Caki2 (cell line): Measurements from ENCODE around the gene CCL7. TPM values are rescaled to one million over a fixed set of nuclear protein-coding genes. Genes with fewer than 3 reads are reported as not detected.
"Not testable (repeated sequence)": the region's sequence is repeated elsewhere in the genome, so short reads cannot be mapped to it uniquely, and the experiment has no call there.

Experiments used
- DNase-seq: peaks from one replicate; pipeline ENCODE4 v3.0.0-alpha.2; 2015; ENCODE audit warnings: low read depth
- in situ Hi-C: cut with HindIII; loops from 2 replicates; pipeline ENCODE4 v1.10.0; 2016; ENCODE audit warnings: low sequenced_read_pairs, low pct_unique_long_range_greater_than_20kb, mixed read lengths
- total RNA-seq: library from RNA; depleted of rRNA; stranded (reverse); fragments of >200 nt; shearing (Covaris generic); gene quantifications from 2 replicates; pipeline ENCODE4 v1.2.3, GENCODE V29; 2014; ENCODE audit warnings: low replicate concordance; rRNA removed

Gene CCL7
- total RNA-seq, result not detected in 2 replicates

DNA sequence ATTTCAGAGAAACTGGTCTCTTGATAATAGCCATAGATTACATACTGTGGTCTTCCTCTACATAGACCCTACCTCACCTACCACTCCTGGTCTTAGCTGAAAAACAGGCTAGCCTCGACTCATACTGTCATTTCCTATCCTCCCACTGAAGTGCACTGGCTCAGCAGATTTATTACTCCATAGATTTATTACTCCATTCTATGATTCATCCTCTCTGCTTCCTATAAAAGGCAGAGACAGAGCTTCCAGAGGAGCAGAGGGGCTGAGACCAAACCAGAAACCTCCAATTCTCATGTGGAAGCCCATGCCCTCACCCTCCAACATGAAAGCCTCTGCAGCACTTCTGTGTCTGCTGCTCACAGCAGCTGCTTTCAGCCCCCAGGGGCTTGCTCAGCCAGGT, at the start of gene CCL7:
Gene CCL7, plus strand, starts transcription at position 253 of the 400 bp plus-strand sequence. Its CDS starts 70 bp downstream, at position 323.
- in situ Hi-C loops, result no loop called here
- DNase-seq, result no peak

DNA sequence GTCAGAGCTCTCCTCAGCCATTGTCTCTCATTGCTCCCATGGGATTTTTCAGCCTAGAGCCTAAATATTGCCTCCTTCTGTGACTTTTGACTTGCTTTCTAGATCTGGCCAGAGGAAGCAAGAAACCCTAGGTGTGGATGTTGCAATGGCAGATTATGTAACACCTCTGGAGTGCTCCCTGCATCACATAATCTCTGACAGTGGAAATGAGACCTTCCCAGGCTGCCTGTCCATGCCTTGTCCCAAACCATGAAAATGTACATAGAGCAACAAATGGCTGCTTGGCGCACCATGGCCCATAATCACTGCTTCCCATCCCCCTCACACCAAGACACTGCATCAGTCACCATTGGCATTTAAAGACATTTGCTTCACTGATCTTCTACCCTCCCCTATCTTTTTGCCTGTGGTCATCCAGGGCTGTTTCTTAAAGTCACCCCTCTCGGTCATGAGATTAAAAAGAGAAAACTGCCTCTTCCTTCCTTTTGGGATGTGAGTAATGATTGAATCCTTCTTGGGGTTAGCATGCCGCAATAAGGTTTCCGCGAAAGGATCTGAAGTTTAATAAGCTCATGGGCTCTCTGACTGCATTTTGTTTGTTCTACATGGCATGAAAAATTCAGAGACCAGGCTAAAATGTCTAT, 49.1 kb upstream of the CCL7 start:
- in situ Hi-C loops, result no loop called here
- no peak for DNase-seq

DNA sequence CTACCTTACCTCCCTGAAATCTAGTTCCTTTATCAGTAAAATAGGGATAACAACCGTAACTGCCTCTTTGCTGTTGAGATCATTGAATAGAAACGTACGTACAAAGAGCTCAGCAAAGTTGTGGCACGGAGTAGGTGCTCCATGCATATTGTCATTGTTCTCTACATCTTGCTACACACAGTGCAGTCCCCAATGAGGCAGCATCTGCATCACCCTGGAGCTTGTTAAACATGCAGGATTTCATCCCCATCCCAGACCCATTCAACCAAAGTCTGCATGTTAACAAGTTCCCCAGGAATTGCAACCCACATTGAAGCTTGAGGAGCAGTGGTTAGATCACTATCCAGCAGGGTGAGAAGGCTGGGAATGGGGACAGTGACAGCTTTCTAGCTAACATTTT, 48.6 kb upstream of the CCL7 start:
- in situ Hi-C loops, result no loop called here
- no peak for DNase-seq

DNA sequence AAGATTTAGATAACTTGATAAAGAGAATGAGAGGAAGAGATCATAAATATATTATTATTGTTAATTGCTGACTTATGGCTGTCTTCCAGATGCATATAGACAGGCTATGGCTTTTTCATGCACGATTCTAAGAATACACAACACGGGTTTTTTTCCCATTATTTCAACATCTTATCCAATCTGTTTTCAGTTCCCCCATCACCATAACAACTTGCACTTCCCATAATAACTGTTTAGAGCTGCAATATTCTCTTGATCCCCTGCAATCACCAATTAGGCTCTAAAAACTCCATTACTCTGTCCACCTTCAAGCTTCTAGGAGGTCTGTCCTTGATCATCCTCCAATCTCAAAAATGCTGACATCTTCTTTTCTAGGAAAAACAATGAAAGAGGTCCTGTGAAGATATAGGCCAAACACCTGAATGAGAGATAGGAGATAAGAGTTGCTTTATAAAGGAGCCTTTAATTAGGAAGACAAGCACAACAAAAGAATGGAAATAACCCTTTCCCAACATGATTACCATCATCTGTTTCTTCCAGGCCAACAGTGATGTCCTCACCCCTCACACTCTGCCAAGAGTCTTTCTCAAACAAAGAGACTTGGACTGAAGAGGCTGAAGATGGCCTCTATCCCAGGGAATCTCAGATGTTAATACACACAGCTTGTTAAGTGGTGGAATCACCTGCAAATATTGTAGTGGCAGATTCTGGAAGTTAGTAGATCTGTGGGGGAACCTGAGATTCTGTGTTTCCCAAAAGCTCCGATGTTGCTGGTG, 47.1 kb upstream of the CCL7 start:
- in situ Hi-C loops, result no loop called here
- DNase-seq, result no peak

DNA sequence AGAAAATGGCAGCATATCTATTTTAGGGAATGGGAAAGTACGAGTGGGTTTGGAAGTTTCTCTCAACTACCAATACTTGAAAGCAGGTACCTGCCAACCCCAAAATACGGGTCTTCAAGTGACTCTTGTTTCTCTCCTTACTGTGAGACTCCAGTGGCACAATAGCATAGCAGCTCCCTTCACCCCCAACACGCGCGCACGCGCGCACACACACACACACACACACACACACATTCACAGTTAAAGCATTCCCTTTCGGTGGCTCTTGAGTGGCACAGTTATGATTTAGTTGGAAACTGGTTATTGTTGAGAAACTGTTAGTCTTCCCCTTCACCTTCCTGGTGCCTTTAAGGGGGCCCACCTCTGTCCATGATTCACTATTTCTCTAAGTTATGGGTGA, 45.0 kb upstream of the CCL7 start:
- in situ Hi-C loops, result no loop called here
- DNase-seq, result no peak

DNA sequence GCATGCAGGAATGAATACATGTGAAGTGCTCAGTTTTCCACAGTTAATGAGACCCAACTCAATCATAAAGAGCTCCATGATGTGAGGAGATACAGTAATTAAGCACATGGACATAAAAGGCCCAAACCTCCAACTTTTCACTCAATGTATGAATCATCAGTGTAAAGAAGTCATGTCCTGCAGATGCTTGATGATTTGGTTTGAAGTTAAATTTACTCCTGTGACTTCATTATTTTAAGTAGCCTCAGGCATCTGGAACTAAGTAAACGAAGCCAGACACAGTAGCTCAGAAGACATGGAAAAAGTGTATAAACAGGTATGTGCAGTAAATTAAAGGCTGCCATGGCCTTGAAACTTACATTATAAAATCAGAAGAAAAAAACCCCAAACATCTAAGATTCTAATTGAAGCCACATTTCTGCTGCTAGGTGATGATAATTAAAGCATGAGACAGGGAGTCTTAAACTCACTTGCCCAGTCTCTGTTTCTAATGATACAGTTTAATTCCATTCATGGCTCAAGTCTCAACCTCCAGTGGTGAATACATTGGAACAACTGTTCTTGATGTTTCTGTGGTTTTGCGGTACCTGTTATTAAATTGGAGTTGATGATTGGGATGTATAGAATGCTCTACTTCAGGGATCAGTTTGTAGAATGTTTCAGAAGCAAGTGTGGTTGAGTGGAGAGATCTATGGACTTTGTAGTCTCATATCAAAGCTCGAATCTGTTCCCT, 43.8 kb upstream of the CCL7 start:
- in situ Hi-C loops, result no loop called here
- DNase-seq, result no peak

DNA sequence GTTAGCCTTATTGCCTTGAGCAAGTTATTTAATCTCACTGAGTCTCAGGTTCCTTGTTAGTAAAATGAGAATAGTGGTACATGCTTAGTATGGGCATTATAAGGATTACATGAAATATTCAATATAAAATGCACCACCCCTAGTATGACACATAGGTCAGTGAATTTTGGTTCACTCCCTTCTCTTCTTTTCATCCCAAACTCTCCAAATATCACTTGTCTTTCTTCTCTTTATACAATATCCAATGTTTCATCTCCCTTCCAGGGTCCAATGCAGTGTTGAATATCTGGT, 43.3 kb upstream of the CCL7 start:
- no peak for DNase-seq
- in situ Hi-C loops, result no loop called here

DNA sequence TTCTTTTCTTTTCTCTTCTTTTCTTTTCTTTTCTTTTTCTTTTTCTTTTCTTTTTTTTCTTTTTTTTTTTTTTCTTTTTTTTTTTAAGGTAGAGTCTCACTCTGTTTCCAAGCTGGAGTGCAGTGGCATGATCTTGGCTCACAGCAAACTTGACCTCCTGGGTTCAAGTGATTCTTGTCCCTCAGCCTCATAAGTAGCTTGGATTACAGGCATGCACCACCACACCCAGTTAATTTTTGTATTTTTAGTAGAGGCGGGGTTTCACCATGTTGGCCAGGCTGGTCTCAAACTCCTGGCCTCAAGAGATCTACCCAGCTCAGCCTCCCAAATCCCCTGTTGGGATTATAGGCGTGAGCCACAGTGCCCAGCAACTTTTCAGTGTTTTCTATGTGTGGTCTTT, 42.7 kb upstream of the CCL7 start:
- DNase-seq, in situ Hi-C loops: not testable (repeated sequence)

DNA sequence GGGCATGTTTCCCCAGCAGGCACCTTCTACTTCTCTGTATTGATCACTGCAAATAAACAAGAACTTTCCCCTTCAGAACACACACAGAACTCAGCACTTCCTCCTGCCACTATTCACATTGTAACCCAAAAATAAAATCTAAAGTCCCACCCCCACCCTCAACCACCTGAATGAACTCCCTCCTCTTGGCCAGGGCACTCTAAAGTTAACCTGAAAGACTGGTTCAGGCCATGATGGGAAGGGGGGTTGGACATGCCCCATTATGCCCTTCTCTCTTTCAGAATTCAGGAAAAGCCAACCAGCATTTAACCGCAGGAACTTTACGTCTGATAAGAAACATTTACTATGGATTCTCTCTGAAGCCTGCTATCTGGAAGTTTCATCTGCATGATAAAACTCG, 42.3 kb upstream of the CCL7 start:
- in situ Hi-C loops, result no loop called here
- no peak for DNase-seq

DNA sequence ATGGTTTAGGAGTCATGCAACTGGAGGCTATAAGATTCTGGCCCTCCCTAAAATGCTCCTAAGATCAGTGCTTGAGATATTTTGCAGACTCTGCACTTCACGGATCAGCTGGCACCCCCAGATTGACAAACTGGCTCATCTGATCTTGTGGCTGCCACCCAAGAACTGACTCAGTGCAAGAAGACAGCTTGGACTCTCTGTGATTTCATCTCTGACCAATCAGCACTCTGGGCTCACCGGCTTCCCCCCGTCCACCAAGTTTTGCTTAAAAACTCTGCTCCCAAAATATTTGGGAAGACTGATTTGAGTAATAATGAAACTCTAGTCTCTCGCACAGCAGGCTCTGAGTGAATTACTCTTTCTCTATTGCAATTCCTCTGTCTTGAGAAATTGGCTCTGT, 41.2 kb upstream of the CCL7 start:
- in situ Hi-C loops, result no loop called here
- DNase-seq, result no peak

DNA sequence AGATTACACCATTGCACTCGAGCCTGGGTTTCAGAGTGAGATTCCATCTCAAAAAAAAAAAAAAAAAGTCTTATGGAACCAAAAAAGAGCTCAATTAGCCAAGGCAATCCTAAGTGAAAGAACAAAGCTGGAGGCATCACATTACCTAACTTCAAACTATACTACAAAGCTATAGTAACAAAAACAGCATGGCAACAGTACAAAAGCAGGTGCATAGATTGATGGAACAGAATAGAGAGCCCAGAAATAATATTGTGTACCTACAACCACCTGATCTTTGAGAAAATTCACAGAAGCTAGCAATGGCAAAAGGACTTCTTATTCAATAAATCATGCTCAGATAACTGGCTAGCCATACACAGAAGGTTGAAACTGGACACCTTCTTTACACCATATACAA, 39.7 kb upstream of the CCL7 start:
- no peak for DNase-seq
- in situ Hi-C loops, result no loop called here

DNA sequence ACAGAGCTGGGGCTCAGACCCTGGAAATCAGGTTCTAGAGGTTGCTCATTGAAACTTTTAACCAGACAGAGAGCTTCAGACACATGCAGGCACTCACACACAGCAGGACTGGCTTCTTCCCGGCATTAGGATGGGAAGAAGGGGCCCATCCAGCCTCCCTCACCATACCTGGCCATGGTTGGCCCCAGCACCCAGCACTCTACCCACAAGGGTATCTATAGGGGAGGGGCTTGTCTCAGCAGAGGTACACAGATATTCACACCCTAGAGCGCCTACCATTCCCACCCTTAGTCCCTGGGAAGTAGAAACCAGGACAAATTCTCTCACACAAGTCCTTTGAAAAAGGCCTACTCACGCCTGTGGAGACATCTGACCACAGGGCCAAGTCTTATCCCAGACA, 35.4 kb upstream of the CCL7 start:
- DNase-seq, result no peak
- in situ Hi-C loops, result no loop called here

DNA sequence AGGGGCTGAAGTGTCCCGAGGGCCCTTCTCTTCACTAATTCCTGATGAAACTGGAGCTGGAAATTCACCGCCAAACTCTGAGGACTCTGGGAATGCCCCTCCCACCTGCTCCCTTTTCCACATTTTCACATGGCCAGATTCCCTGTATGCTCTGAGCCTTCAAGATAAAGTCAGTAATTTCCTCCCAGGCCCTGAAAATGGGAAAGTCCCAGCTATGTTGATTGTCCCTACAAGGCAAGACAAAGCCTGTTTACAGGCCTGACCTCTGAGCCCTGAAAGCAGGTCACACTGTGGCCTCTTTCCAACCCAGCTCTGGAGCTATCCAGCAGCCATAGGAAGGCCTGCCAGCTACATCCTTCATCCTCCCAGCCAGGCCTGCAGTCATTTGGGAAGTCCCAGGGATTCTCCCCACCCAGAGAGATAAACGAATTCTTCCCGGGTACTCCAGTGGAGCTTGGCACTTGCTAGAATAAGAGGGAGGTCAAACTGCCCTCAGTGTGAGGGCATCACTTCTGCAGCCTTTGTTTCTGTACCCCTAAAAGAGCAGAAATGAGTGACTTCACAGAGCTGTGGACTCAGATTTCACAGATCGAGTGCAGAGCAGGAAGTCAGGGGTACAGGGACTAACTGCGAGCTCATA, 34.5 kb upstream of the CCL7 start:
- in situ Hi-C loops, result no loop called here
- peak; percentile 72 for DNase-seq

DNA sequence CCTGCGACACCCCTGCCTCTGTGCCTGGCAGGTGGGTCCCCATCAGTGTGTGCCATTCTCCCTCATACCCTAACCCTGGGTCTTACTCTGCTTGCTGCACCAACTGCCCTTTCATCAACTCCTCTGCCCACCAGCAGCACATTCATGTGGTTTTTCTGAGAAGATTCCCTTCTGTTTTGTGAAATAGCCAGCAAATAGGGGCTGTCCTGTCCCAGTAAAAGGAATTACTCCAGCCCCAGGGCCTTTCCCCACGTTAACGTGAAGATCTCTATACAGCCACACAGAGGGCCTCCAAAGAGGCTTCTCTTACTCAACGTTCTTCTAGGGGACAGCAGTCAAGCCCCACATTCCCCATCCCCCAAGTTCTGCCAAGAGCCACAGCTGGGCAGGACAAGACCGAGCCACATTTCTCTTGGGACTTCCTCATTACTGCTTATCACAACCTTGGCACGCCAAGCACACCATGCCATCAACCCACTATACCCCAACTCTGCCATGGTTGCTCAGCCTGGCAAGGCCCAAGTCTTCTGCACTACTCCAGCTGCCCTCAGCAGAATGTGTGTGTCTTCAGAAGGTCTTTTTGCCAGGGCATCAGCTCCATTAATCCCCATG, 33.6 kb upstream of the CCL7 start:
- in situ Hi-C loops, result no loop called here
- no peak for DNase-seq

DNA sequence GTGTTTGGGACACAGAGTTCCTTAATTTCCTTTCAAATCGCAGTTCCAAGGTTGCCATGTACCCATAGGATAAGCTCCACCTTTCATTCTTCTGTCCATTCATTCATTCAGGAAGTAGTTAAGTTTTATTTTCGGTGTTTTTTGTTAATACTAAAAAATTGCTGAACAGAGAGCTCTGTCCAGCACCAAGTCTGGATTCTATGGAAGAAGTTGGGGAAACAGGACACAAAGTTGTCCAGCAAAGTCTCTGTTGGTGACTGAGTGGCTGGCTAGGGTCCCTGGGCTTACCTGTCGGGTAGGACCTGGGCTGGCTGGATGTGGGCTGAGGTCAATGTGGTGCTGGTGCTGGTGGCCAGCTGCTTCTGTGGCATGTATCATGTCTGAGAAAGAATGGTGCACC, 32.6 kb upstream of the CCL7 start:
- in situ Hi-C loops, result no loop called here
- no peak for DNase-seq

DNA sequence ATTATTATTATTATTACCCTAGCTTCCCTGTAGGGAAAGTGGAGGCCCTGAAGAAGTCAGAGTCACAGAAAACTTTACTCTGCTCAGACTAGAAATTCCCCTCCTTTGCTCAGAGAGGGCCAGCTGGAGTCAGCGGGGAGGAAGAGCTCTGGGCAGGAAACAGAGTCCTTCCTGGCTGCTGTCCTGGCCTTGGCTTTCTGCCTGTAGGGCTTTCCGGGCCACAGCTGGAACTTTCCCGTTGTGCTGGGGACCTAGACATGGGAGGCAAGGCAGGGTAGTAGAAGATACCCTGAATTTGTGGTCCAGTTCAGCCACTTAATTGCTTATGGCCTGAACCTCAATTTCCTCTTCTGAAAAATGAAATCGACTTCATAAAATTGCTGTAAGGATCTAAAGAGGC, 29.0 kb upstream of the CCL7 start:
- DNase-seq, result no peak
- in situ Hi-C loops, result no loop called here

DNA sequence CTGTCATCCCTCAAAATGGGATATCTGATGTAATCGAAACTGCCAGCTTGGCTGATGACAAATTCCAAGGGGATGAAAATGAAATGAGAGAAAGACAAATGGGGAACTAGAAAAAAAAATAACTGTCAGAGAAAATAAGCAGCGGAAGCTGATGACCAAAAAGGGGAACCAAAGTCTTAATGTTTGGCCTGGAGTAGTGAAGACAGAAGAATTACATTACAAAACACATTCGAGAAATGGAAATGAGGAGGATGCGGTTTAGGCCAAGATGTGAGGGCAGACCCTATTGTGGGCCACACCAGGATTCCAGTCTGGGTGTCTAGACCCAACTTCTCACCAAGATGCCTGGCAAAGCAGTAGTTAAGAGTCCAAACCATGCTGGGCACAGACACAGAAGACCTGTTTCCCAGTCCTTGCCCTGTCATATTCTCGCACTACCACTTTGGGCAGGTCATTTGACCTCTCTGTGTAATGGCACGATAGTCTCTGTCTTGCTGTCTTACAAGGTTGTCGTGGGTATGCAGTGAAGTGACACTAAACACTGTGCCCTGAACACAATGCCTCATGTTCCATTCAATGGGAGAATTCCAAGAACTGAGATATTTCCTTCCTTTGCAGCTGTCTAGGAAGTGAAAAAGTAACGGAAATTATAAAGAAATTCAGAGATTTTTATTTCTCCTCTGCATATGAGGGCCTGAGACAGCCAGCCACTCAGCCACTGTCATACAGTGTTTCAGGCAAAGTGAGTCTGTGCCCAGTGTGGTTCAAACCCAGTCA, 27.2 kb upstream of the CCL7 start:
- DNase-seq, result no peak
- in situ Hi-C loops, result no loop called here
